GM20000 (cell line): ENCODE results near the gene ALB.

ENCODE experiments used
- DNase-seq: peaks from one replicate; pipeline ENCODE4 v3.0.0; 2012; ENCODE audit warnings: low spot score
- CTCF ChIP-seq: IDR thresholded peaks from 2 replicates; pipeline ENCODE4 v1.5.1; 2012; ENCODE audit warnings: mild to moderate bottlenecking, control low read depth; ENCODE audit errors: extremely low read depth, missing control alignments

Gene ALB

GRCh38 chr4:73454920-73455319 lies 50.8 kb downstream of the ALB start:
- no peak for DNase-seq

GRCh38 chr4:73456177-73457022 lies 52.3 kb downstream of the ALB start:
- no peak for DNase-seq
- TF ChIP-seq CTCF, result no peak

More at GRCh38 chr4:73454920-73455319, 50.8 kb downstream of the ALB start:
- TF ChIP-seq CTCF, result no peak

- DNase-seq, result no peak
- TF ChIP-seq CTCF, result no peak
These were observed 54.3 kb downstream of the ALB start for GRCh38 chr4:73458184-73459047.

GRCh38 chr4:73459048-73459421 lies 54.9 kb downstream of the ALB start:
- no peak for TF ChIP-seq CTCF
- DNase-seq, result no peak

- no peak for DNase-seq
These were observed 56.9 kb downstream of the ALB start for GRCh38 chr4:73460913-73461522.

GRCh38 chr4:73468170-73468569 lies 64.1 kb downstream of the ALB start:
- no peak for TF ChIP-seq CTCF
- DNase-seq, result no peak

More at GRCh38 chr4:73460913-73461522, 56.9 kb downstream of the ALB start:
- TF ChIP-seq CTCF, result no peak
